ENCODE measurements around the gene DLL1. TPM values are rescaled to one million over a fixed set of nuclear protein-coding genes. Genes with fewer than 3 reads are reported as not detected.
"Not testable (repeated sequence)": the region's sequence is repeated elsewhere in the genome, so short reads cannot be mapped to it uniquely, and the experiment has no call there.

The DLL1 gene
- total RNA-seq, 1 experiment from 2014 or later = 2.4 TPM

GRCh38 chr6:170268216-170269129, 22.4 kb downstream of the DLL1 start:
- DNase-seq (ENCODE audit: low read depth) = no peak

- DNase-seq (ENCODE audit: low read depth) = no peak
These were observed 23.2 kb downstream of the DLL1 start for GRCh38 chr6:170267688-170268087.

GRCh38 chr6:170266061-170266825, 24.6 kb downstream of the DLL1 start:
- no peak for DNase-seq (ENCODE audit: low read depth)

GRCh38 chr6:170265655-170266054, 25.2 kb downstream of the DLL1 start:
- DNase-seq (ENCODE audit: low read depth) = no peak

- not testable (repeated sequence) for DNase-seq (ENCODE audit: low read depth)
These were observed 26.2 kb downstream of the DLL1 start for GRCh38 chr6:170264644-170265043.

- DNase-seq (ENCODE audit: low read depth) = no peak
These were observed 26.8 kb downstream of the DLL1 start for GRCh38 chr6:170264086-170264485.

- DNase-seq (ENCODE audit: low read depth) = no peak
These were observed 27.5 kb downstream of the DLL1 start for GRCh38 chr6:170263410-170263809.

GRCh38 chr6:170262489-170263088, 28.3 kb downstream of the DLL1 start:
- no peak for DNase-seq (ENCODE audit: low read depth)

- no peak for DNase-seq (ENCODE audit: low read depth)
These were observed 29.0 kb downstream of the DLL1 start for GRCh38 chr6:170261643-170262488.

- DNase-seq (ENCODE audit: low read depth) = no peak
These were observed 30.2 kb downstream of the DLL1 start for GRCh38 chr6:170260686-170261085.

- DNase-seq (ENCODE audit: low read depth) = peak; percentile 23
These were observed 31.6 kb downstream of the DLL1 start for GRCh38 chr6:170259278-170259677.

- DNase-seq (ENCODE audit: low read depth) = no peak
These were observed 32.5 kb downstream of the DLL1 start for GRCh38 chr6:170258407-170258806.

GRCh38 chr6:170257376-170257775, 33.5 kb downstream of the DLL1 start:
- DNase-seq (ENCODE audit: low read depth) = peak; percentile 28

- DNase-seq (ENCODE audit: low read depth) = no peak
These were observed 34.2 kb downstream of the DLL1 start for GRCh38 chr6:170256641-170257040.

- peak; percentile 48 for DNase-seq (ENCODE audit: low read depth)
These were observed 35.3 kb downstream of the DLL1 start for GRCh38 chr6:170255426-170256125.

- DNase-seq (ENCODE audit: low read depth) = no peak
These were observed 36.3 kb downstream of the DLL1 start for GRCh38 chr6:170254315-170255213.

- no peak for DNase-seq (ENCODE audit: low read depth)
These were observed 37.0 kb downstream of the DLL1 start for GRCh38 chr6:170253910-170254269.

- DNase-seq (ENCODE audit: low read depth) = no peak
These were observed 37.5 kb downstream of the DLL1 start for GRCh38 chr6:170253226-170253909.

Measured in RPMI7951 (cell line).